ENCODE data around the gene TBX15.

Gene TBX15

DNA sequence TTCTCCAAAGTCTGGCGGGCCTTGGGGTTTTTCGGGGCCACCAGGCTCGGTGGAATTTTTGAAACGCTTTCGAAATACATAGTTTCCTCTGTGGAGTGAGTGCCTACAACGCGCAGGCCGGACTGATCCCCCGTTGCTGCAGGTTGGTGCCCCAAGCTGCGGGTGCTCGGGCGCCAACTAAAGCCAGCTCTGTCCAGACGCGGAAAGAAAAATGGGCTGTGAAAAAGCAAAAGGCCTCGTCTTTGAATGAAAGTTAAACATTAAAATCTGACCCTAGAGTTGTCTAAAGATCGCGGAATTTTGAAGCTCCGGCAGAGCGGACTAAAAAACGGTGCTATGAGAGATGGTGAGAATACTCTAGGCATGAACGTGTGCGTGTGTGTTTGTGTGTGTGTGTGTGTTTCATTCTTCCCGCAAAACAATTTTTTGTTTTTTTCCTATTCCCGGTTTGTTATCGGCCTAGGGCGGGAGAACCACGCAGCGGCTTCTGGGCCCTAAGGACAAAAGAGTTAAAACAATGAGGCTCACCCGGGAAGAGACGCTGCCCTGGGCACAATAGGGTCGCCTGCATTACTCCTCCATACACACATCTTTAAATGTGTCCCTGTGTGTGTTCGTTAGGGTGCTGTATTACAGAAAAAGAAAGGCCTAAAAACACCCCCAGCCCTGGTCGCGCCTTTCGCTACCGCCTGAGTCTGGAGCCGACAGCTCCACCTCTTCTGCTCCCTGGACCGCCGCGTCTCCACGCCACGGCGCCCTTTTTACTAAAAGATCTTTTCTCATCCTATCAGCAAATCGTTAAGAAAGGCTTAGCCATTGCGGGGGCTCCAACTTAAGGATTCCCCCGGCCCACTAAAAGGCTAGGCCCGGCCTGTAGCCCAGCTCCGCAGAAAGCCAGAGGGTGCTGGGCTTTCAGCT, 3.2 kb downstream of the TBX15 start:
- DNase-seq (ENCODE audit: low read depth): no peak

- DNase-seq (ENCODE audit: low read depth): peak; percentile 31
Observed at GRCh38 chr1:118984086-118984721, 3.9 kb downstream of the TBX15 start.

- peak; percentile 59 for DNase-seq (ENCODE audit: low read depth)
Observed at GRCh38 chr1:118983558-118984041, 4.5 kb downstream of the TBX15 start.

GRCh38 chr1:118982821-118983557, 5.2 kb downstream of the TBX15 start:
- DNase-seq (ENCODE audit: low read depth): no peak

DNA sequence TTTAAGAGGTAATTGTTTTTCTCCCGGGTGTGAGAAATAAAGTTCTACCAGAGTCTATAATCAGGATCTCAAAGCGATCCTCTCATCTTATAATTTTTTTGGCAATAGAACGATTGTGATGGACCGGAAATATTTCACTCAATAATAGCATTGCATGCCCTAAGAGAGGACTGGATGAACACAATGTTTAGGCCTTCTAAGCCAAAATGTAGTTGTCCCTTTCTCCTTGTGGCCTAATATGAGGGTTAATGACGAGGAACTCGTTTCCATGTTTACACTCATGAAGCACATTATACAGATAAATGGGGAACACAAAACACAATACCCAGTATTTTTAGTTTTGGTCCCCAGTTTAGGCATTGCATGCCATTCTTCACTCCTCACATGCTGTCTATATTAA, 5.9 kb downstream of the TBX15 start:
- peak; percentile 60 for DNase-seq (ENCODE audit: low read depth)

- DNase-seq (ENCODE audit: low read depth): no peak
Observed at GRCh38 chr1:118981436-118981835, 6.7 kb downstream of the TBX15 start.

DNA sequence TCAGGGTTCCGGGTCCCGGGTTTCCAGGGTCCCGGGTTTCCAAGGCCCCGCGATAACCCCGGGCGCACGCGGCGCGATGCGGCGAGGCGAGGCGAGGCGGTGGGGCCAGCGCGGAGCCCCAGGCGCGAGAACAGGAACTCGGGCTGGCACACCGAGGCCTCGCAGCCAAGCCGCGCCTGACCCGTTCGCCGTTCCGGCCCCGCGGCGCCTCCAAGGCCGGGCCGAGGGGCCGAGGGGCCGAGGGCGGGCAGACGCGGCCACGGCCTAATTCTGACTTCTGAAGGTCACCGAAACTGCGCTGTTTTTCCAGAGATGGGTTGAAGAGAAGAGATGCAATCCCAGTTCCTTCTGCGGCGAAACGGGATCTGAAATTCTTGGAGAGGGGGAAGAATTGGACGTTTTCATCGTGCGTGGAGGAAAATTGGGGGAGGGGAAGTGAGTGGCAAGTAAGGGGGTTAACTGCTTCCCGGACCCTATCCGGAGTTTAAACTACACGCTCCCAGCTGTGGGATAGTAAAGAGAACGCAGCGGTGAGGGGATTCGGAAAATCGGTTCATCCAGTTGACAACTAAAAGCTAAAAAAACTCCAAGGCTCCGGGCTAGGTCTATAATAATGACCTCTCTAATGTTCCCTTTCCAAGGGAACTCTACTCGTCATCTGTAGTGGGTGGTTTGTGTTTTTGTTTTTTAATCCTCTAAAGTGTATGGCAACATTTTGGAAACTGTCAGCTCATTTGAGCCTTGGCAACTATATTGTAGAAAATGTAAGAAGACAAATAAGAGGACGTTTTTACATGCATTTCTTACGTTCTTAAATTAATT, 8.2 kb downstream of the TBX15 start:
- DNase-seq (ENCODE audit: low read depth): no peak

DNA sequence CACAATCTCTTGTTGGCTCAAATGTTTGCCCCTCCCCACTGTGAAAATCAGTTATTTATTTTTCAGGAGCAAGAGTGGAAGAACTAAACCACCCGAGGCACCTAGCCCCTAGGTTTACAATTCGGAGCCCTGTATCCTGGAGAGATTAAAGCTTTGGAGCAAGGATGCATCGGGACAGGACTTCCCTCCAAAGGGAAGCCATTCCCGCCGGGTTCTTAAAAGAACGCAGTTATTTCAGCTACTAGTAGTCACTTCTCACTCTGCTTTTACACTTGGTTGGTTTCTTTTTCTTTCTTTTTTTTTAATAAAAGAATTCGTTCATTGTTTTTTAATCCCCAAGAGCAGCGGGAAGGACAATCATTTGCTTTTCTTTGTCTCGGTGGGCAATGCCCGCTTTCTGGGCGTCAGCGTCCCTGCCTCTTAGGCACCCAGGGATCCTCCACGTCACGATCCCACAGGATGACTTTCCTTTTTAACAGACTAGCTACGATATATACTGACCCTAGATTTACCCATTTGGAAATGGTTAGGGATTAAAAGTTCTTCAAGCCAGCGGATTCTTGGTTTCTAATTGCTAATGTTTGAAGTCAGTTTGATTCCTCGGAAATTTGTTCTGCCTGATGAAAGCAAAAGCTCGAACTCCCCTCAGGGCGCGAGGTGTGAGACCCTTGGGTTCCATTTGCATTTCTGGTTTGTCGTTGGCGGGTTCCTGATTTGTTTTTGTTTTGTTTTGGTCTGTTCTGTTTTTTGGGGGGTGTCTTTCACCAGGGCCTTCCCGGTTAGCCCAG, 9.0 kb downstream of the TBX15 start:
- no peak for DNase-seq (ENCODE audit: low read depth)

- no peak for DNase-seq (ENCODE audit: low read depth)
Observed at GRCh38 chr1:118977600-118977999, 10.5 kb downstream of the TBX15 start.

- no peak for DNase-seq (ENCODE audit: low read depth)
Observed at GRCh38 chr1:118974661-118975060, 13.5 kb downstream of the TBX15 start.

DNA sequence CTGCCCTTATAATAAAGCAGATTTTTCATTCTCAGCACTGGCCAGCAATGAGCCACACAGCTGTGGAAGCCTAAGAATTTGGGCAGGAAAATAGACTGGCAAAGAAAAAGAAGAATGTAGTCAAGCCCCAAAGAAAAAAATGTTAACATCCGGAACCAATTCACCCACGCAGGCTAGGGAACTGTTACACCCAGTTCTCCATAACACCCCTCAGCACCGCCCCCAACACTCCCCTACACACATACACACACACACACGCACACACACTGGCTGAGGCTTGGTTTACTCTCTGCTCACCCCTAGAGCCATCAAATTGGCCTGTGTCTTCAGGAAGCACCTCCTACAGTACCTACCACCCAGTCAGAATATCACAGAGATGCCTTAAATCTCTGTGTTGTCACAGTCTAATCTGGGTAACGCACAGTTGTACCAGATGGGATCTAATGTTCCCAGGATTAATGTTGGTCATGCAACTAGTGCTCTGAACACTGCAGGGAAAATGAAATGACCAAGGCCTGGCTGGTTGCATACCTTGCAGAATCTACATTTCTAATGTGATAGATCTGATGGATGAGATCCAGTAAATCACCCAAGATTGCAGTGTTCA, 14.5 kb downstream of the TBX15 start:
- DNase-seq (ENCODE audit: low read depth): peak; percentile 65

- DNase-seq (ENCODE audit: low read depth): no peak
Observed at GRCh38 chr1:118973032-118973431, 15.1 kb downstream of the TBX15 start.

- DNase-seq (ENCODE audit: low read depth): no peak
Observed at GRCh38 chr1:118970451-118970850, 17.7 kb downstream of the TBX15 start.

DNA sequence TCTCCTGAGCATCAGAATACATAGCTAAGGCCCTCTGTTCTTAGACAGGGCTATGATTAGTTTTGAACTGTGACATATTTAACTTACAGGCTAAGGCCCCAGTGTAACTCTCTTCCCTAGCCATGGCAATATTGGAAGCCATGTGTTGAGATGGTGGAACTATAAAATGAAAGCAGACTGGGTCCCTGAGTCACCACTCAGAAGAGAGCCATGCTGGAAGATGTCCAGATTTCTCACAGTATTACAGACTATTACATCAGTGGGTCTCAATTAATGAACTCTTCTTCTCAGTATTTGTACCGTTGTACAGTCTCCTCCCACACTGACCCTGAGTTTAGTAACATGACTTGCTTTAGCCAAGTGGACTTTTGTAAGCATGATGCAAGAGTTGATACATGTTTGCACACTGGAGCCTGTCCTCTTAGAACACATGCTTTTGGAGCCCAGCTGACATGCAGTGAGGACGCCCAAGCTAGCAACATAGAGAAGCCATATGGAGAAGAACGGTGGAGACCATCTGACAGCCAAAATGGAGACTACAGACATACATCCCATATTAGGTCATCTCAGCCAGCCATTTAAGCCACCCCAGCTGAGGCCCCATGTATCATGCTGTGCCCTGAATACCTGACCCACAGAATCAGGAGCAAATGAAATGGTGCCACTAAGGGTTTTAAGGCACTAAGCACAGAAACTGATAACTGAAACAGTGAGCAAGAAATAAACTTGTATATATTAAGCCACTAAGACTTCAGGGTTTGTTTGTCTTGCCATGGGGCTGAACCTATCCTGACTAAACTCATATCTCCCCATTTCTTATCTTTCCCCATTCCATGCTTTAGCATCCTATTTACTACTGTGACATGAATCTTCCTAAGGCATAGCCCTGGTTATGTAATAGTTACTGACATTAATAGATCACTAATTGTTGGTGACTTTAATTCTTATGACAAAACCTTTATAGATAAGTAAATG, 24.4 kb downstream of the TBX15 start:
- no peak for DNase-seq (ENCODE audit: low read depth)

DNA sequence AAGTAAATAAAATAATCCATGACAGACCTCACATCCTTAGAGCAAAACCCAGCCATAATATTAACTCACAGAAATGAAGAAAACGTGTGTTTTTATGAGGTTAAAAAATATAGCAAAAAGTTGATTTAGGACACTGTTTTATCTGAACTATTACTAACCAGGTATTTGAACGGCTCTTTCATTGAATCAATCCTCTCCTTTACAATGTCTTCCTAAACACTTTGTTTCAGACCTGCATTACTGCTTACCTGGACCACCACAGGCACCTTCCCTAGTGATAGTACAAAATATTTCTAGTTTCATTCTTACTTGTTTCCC, 25.0 kb downstream of the TBX15 start:
- no peak for DNase-seq (ENCODE audit: low read depth)

GRCh38 chr1:118961156-118961555, 27.0 kb downstream of the TBX15 start:
- no peak for DNase-seq (ENCODE audit: low read depth)

GRCh38 chr1:118960567-118961136, 27.5 kb downstream of the TBX15 start:
- DNase-seq (ENCODE audit: low read depth): peak; percentile 98

- no peak for DNase-seq (ENCODE audit: low read depth)
Observed at GRCh38 chr1:118960026-118960561, 28.0 kb downstream of the TBX15 start.
